HepG2 (cell line): ENCODE measurements around the gene SLC28A1. TPM values are rescaled to one million over a fixed set of nuclear protein-coding genes. Genes with fewer than 3 reads are reported as not detected.

Source experiments
- ATAC-seq: fragments of 200-7000 bp; cut with Tn5 transposase; 3 replicates; pipeline ENCODE4 v1.9.1; 2020; ENCODE audit warnings: mild to moderate bottlenecking, moderate library complexity
- BruUV-seq: library from RNA; stranded (reverse); fragments of 400-500 nt; replicated peaks from 2 replicates; lab custom pipeline; 2021; lab: Mats Ljungman, UMichigan
- CTCF ChIA-PET: fragments of 300-600 bp; formaldehyde crosslinking; extraction: SDS; loops from one replicate; lab custom pipeline; 2021; ENCODE audit warnings: low total read pairs, inconsistent platforms, low intra/inter-chr PET ratio; lab: Yijun Ruan, JAX
- POLR2A ChIA-PET: fragments of 350-600 bp; sonication (Branson Sonifier 250); formaldehyde crosslinking; loops from one replicate; lab custom pipeline; 2020; ENCODE audit warnings: antibody characterized with exemption, inconsistent platforms; lab: Yijun Ruan, JAX
- DNase-seq: peaks from one replicate; pipeline ENCODE4 v3.0.0-alpha.2; 2015; ENCODE audit warnings: low spot score
- FAIRE-seq: peaks from 3 replicates; lab custom pipeline; 2011; peaks lifted over from hg19 to GRCh38; lab: Jason Lieb, UNC
- H2AFZ ChIP-seq: one replicate; pipeline ENCODE4 v1.6.1; 2011; ENCODE audit warnings: low read length, inconsistent platforms
- H3K27ac ChIP-seq: fragments of 300-600 bp; 3 replicates; pipeline ENCODE4 v1.8.0; 2011; ENCODE audit warnings: mixed run types, mild to moderate bottlenecking, mixed read lengths, low read length, inconsistent platforms; ENCODE audit not compliant: insufficient read depth; ENCODE audit errors: extremely low read length
- H3K27me3 ChIP-seq, 2 experiments: fragments of 200-600 bp in 1 of 2; 2 replicates in 1 of 2; 3 replicates in 1 of 2; pipeline versions ENCODE4 v1.6.0 to v1.8.0; 2011; ENCODE audit warnings: low read length in 2 of 2, mild to moderate bottlenecking in 2 of 2, moderate library complexity in 2 of 2, inconsistent platforms in 1 of 2; ENCODE audit not compliant: insufficient read depth in 2 of 2, control insufficient read depth in 1 of 2
- H3K36me3 ChIP-seq, 2 experiments: fragments of 200-600 bp in 1 of 2; replicated peaks in 1 of 2; 2 replicates in 1 of 2; 3 replicates in 1 of 2; pipeline versions ENCODE4 v1.5.1 to v1.8.0; 2011; ENCODE audit warnings: low read length in 2 of 2, inconsistent platforms in 1 of 2; ENCODE audit not compliant: insufficient read depth in 2 of 2, control insufficient read depth in 1 of 2
- H3K4me1 ChIP-seq: 2 replicates; pipeline ENCODE4 v1.5.1; 2012; ENCODE audit warnings: low read length, inconsistent platforms; ENCODE audit not compliant: insufficient read depth
- H3K4me2 ChIP-seq: 2 replicates; pipeline ENCODE4 v1.6.0; 2011; ENCODE audit warnings: low read depth, low read length, inconsistent platforms
- H3K4me3 ChIP-seq, 3 experiments: fragments of 200-600 bp in 1 of 3; sonication (generic), shearing (Covaris generic) in 1 of 3; replicated peaks in 1 of 3; 2 replicates each; pipeline ENCODE4 v1.5.1; 2011 to 2016; ENCODE audit warnings: low read length in 3 of 3, inconsistent platforms in 2 of 3, low read depth in 2 of 3, mild to moderate bottlenecking in 2 of 3, control low read depth in 1 of 3, mixed read lengths in 1 of 3; ENCODE audit not compliant: insufficient read depth in 1 of 3
- H3K79me2 ChIP-seq: one replicate; pipeline ENCODE4 v1.6.1; 2011; ENCODE audit warnings: low read length, inconsistent platforms; ENCODE audit not compliant: insufficient read depth
- H3K9ac ChIP-seq: 2 replicates; pipeline ENCODE4 v1.6.0; 2011; ENCODE audit warnings: mild to moderate bottlenecking, low read depth, low read length, inconsistent platforms; ENCODE audit not compliant: insufficient read depth
- H3K9me3 ChIP-seq: 2 replicates; pipeline ENCODE4 v1.5.1; 2012; ENCODE audit warnings: mild to moderate bottlenecking, low read length
- H4K20me1 ChIP-seq: 2 replicates; pipeline ENCODE4 v1.6.0; 2011; ENCODE audit warnings: inconsistent platforms, mild to moderate bottlenecking, low read length, moderate library complexity; ENCODE audit not compliant: insufficient read depth
- ARID4A ChIP-seq: sonication (generic); formaldehyde crosslinking; IDR thresholded peaks from 2 replicates; pipeline ENCODE4 v1.5.0; 2020; ENCODE audit warnings: mild to moderate bottlenecking, missing genetic modification reagents, borderline replicate concordance
- WGBS: methylation state at CpG from one replicate; pipeline ENCODE4 v1.1.6; 2017; ENCODE audit warnings: low lambda C conversion rate; 5-methylcytosine and 5-hydroxymethylcytosine counted together
- in situ Hi-C: cut with HindIII; loops from 2 replicates; pipeline ENCODE4 v1.10.0; 2017; ENCODE audit warnings: low pct_unique_long_range_greater_than_20kb; ENCODE audit not compliant: extremely low pct_ligation_motif_present
- intact Hi-C: fragments of 100-400 bp; cut with micrococcal nuclease; formaldehyde crosslinking; loops from one replicate; pipeline ENCODE4 v1.10.0; 2022; ENCODE audit not compliant: unreplicated experiment
- polyA plus RNA-seq, 8 experiments: library from polyadenylated mRNA; depleted of rRNA in 3 of 8; stranded (reverse) in 7 of 8; unstranded in 1 of 8; fragments of >200 nt; fragmentation: Illumina TruSeq in 4 of 8; extraction: Trizol in 4 of 8; gene quantifications; 2 replicates each; pipeline versions ENCODE4 v1.2.1 to v1.2.3, GENCODE V29; 2011 to 2016; ENCODE audit warnings: low read depth in 4 of 8, missing spikeins in 1 of 8, mixed read lengths in 1 of 8; ENCODE audit not compliant: insufficient read depth in 1 of 8
- total RNA-seq, 5 experiments: library from RNA; depleted of rRNA; stranded (reverse); fragments of >200 nt; fragmentation: Illumina TruSeq; extraction: Trizol; gene quantifications; 2 replicates each; pipeline ENCODE4 v1.2.3, GENCODE V29; 2016; ENCODE audit warnings: low read depth in 1 of 5
- TF ChIP-seq, protein P1 (sequence below): sonication (generic); formaldehyde crosslinking; IDR thresholded peaks from 2 replicates; pipeline ENCODE4 v1.5.1; 2020; ENCODE audit warnings: mild to moderate bottlenecking, missing genetic modification reagents, moderate library complexity

Gene SLC28A1
- total and polyA plus RNA-seq, 2 of the 13 experiments (the other 11 are each of a cell fraction or from before 2014, with no cell fraction given): 0.31 to 5.8 TPM

DNA sequence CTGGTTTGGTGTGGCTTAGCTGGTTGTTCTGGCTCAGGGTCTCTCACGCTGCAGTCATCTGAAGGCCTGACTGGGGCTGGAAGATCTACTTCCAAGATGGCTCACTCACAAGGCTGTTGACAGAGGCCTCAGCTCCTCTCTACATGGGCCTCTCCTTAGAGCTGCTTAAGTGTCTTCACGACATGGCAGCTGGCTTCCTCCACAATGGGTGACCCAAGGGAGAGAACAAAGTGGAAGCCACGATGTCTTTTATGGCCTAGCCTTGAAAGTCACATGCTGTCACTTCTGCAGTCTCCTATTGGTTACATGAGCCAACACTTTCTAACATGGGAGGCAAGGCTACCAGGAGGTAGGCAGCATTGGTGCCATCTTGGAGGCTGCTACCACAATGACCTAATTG, 83.8 kb downstream of the SLC28A1 start:
- peaks cover 1 to 23% of the 10 kb centered on the region in 2 experiments; a peak in 3 of 5 replicates for H3K27me3 ChIP-seq
- H3K79me2 ChIP-seq: no peaks in the 10 kb centered on the region
- no peak for FAIRE-seq
- ATAC-seq: no peak
- intact Hi-C loops: no loop called here
- no peak overlapping the region for H2AFZ ChIP-seq
- H3K4me2 ChIP-seq: no peak overlapping the region
- no TSS peak for BruUV-seq
- no peaks in the 10 kb centered on the region for H4K20me1 ChIP-seq
- CTCF ChIA-PET: no interaction called here
- TF ChIP-seq, protein P1, sequence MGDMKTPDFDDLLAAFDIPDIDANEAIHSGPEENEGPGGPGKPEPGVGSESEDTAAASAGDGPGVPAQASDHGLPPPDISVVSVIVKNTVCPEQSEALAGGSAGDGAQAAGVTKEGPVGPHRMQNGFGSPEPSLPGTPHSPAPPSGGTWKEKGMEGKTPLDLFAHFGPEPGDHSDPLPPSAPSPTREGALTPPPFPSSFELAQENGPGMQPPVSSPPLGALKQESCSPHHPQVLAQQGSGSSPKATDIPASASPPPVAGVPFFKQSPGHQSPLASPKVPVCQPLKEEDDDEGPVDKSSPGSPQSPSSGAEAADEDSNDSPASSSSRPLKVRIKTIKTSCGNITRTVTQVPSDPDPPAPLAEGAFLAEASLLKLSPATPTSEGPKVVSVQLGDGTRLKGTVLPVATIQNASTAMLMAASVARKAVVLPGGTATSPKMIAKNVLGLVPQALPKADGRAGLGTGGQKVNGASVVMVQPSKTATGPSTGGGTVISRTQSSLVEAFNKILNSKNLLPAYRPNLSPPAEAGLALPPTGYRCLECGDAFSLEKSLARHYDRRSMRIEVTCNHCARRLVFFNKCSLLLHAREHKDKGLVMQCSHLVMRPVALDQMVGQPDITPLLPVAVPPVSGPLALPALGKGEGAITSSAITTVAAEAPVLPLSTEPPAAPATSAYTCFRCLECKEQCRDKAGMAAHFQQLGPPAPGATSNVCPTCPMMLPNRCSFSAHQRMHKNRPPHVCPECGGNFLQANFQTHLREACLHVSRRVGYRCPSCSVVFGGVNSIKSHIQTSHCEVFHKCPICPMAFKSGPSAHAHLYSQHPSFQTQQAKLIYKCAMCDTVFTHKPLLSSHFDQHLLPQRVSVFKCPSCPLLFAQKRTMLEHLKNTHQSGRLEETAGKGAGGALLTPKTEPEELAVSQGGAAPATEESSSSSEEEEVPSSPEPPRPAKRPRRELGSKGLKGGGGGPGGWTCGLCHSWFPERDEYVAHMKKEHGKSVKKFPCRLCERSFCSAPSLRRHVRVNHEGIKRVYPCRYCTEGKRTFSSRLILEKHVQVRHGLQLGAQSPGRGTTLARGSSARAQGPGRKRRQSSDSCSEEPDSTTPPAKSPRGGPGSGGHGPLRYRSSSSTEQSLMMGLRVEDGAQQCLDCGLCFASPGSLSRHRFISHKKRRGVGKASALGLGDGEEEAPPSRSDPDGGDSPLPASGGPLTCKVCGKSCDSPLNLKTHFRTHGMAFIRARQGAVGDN (CRISPR knock-in tag): no peak
- no peak for TF ChIP-seq ARID4A
- TF ChIP-seq, all 625 proteins: peak for 0
- H3K9ac ChIP-seq: no peak overlapping the region
- WGBS: no CpG with 5 or more reads among the region's 3 CpGs
- no peaks in the 10 kb centered on the region for H3K36me3 ChIP-seq
- no peak overlapping the region for H3K4me3 ChIP-seq
- no peak for DNase-seq
- peaks cover 6% of the 10 kb centered on the region; the same call in 1 of the 2 replicates for H3K4me1 ChIP-seq
- in situ Hi-C loops: loop anchor here (25.0 kb wide), 1 partner anchor 169 kb away; no protein-coding TSS in a partner anchor
- POLR2A ChIA-PET: no interaction called here
- H3K27ac ChIP-seq: no peak overlapping the region
- no peaks in the 10 kb centered on the region for H3K9me3 ChIP-seq
